ENCODE measurements around the gene MEPCE.
"Not testable (repeated sequence)": the region's sequence is repeated elsewhere in the genome, so short reads cannot be mapped to it uniquely, and the experiment has no call there.

MEPCE gene

DNA sequence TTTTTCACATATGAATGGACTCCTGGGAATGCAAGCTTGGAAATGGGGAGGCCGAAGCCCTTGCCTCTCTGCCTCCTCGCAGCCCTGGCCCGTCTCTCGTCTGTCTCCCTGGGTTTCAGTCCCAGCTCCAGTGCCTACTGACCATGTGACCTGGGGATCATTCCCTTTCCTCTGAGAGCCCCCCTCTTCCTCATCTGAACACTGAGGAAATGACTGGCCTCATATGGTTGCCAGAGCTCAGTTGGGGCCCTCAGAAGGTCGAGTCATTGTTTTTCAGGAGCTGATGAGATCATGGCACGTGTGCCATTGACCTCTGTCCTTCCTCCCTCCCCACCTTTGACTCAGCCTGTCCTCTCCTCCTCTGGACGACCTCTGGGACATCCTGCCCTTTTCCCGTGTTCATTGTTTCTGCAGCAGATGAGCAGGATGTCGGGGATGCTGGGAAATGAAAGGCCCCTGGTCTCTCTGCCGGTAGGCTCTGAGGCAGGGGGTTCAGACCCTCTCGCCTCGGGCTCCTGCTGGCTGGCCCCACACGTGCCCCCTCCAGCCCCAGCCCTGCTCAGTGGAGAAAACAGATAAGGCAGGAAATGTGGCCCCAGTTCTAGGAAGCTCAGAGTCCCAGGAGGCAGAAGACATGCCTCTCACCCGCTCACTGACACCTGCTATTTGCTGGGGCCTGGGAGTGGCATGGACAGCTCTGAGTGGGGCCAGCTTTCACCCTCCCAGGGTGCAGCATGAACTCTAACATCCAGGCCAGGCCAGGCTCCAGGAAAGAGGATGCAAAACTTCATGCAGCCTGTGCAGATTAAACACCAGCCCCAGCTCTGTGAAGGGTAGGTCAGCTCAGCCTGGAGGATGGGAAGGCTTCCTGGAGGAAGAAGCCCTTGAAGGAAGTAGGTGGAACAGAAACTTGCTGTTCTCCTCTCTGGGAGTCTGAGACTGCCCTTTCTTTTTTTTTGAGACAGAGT, 15.0 kb downstream of the MEPCE start:
- Histone ChIP-seq H3K36me3 (ENCODE audit: insufficient read depth, low read length) (no peaks in the 10 kb centered on the region), H2AFZ (ENCODE audit: low read length, unreplicated experiment) (peak overlapping the region; percentile 17), H3K27ac (ENCODE audit: low read depth, low read length) (peak overlapping the region; percentile 71), H3K4me1 (ENCODE audit: control insufficient read depth, insufficient read depth, low read length, unreplicated experiment) (peaks cover 32% of the 10 kb centered on the region), H3K4me3 (ENCODE audit: low read depth, low read length) (no peak overlapping the region), H3K27me3 (ENCODE audit: insufficient read depth, low read length) (no peaks in the 10 kb centered on the region), H3K79me2 (ENCODE audit: control insufficient read depth, insufficient read depth, low read length, unreplicated experiment) (no peaks in the 10 kb centered on the region)

DNA sequence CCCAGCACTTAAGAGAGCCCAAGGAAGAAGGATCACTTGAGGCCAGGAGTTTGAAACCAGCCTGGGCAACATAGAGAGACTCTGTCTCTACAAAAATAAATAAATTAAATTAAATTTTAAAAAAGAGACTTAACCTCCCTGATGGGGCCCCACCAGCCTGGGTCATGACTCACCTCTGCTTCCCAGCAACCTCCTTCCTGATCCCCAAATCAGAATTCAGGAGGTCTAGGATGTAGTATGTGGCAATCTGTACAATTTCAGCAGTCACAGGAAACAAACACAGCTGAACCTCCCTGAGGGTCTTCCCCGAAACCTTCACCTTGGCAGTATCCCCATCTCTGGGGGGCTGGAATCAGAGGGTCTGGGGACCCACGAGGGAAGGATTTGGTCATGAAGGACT, 16.4 kb downstream of the MEPCE start:
- Histone ChIP-seq H3K27ac (ENCODE audit: low read depth, low read length) (peak overlapping the region; percentile 70), H3K79me2 (ENCODE audit: control insufficient read depth, insufficient read depth, low read length, unreplicated experiment) (no peaks in the 10 kb centered on the region), H3K36me3 (ENCODE audit: insufficient read depth, low read length) (no peaks in the 10 kb centered on the region), H3K27me3 (ENCODE audit: insufficient read depth, low read length) (no peaks in the 10 kb centered on the region), H2AFZ (ENCODE audit: low read length, unreplicated experiment) (no peak overlapping the region), H3K4me3 (ENCODE audit: low read depth, low read length) (no peak overlapping the region), H3K4me1 (ENCODE audit: control insufficient read depth, insufficient read depth, low read length, unreplicated experiment) (peaks cover 32% of the 10 kb centered on the region)

DNA sequence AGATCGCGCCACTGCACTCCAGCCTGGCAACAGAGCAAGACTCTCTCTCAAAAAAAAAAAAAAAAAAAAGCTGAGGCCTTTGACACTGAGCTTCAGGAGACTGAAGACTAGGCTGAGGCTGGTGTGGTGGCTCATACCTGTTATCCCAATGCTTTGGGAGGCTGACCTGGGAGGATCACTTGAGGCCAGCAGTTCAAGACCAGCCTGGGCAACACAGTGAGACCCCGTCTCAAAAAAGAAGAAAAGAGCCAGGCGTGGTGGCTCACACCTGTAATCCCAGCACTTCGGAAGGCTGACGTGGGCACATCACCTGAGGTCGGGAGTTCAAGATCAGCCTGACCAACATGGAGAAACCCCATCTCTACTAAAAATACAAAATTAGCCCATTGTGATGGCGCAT, 17.7 kb downstream of the MEPCE start:
- H3K27ac ChIP-seq (ENCODE audit: low read depth, low read length); H3K4me3 ChIP-seq (ENCODE audit: low read depth, low read length); H3K36me3 ChIP-seq (ENCODE audit: insufficient read depth, low read length); H3K27me3 ChIP-seq (ENCODE audit: insufficient read depth, low read length); H3K79me2 ChIP-seq (ENCODE audit: control insufficient read depth, insufficient read depth, low read length, unreplicated experiment); H2AFZ ChIP-seq (ENCODE audit: low read length, unreplicated experiment): not testable (repeated sequence)
- H3K4me1 ChIP-seq (ENCODE audit: control insufficient read depth, insufficient read depth, low read length, unreplicated experiment), result peaks cover 32% of the 10 kb centered on the region

DNA sequence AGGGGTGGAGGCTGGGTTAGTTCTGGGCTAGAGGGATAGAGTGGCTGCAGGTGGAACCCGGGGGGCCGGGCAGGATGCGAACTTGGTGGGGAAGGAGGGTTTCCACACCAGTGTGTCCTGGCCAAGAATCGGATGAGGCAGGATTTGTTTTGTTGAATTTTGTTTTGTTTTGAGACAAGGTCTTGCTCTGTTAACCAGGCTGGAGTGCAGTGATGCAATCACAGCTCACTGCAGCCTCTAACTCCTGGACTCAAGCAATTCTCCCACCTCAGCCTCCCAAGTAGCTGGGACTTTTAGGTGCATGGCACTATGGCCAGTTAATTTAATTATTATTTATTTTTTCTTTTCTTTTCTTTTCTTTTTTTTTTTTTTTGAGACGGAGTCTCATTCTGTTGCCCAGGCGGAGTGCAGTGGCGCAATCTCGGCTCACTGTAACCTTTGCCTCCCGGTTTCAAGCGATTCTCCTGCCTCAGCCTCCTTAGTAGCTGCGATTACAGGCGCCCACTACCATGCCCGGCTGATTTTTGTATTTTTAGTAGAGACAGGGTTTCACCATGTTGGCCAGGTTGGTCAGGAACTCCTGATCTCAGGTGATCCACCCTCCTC, 19.7 kb downstream of the MEPCE start:
- Histone ChIP-seq H3K27me3 (ENCODE audit: insufficient read depth, low read length) (no peaks in the 10 kb centered on the region), H3K27ac (ENCODE audit: low read depth, low read length) (no peak overlapping the region), H3K4me1 (ENCODE audit: control insufficient read depth, insufficient read depth, low read length, unreplicated experiment) (peaks cover 24% of the 10 kb centered on the region), H3K4me3 (ENCODE audit: low read depth, low read length) (no peak overlapping the region), H2AFZ (ENCODE audit: low read length, unreplicated experiment) (no peak overlapping the region), H3K79me2 (ENCODE audit: control insufficient read depth, insufficient read depth, low read length, unreplicated experiment) (no peaks in the 10 kb centered on the region), H3K36me3 (ENCODE audit: insufficient read depth, low read length) (no peaks in the 10 kb centered on the region)

DNA sequence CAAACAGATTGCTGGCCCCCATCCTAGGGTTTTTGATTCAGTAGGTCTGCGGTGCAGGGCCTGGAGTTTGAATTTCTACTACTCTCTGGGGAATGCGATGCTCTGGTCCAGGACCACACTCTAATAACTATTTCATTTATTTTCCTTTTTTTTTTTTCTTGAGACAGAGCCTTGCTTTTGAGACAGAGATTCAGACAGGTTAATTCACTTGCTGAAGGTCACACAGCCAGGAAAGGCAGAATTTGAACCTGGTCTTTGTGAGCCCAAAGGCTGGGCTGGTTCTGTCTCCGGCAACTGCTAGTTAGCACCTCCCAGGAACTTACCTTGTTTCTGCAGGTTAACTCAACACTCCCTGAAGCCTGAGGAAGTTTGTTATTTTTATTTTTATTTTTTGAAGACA, 22.9 kb downstream of the MEPCE start:
- H3K79me2 ChIP-seq (ENCODE audit: control insufficient read depth, insufficient read depth, low read length, unreplicated experiment), result no peaks in the 10 kb centered on the region
- no peaks in the 10 kb centered on the region for H3K27me3 ChIP-seq (ENCODE audit: insufficient read depth, low read length)
- H3K27ac ChIP-seq (ENCODE audit: low read depth, low read length), result no peak overlapping the region
- H2AFZ ChIP-seq (ENCODE audit: low read length, unreplicated experiment), result no peak overlapping the region
- no peak overlapping the region for H3K4me3 ChIP-seq (ENCODE audit: low read depth, low read length)
- H3K4me1 ChIP-seq (ENCODE audit: control insufficient read depth, insufficient read depth, low read length, unreplicated experiment), result peaks cover 2% of the 10 kb centered on the region
- no peaks in the 10 kb centered on the region for H3K36me3 ChIP-seq (ENCODE audit: insufficient read depth, low read length)

DNA sequence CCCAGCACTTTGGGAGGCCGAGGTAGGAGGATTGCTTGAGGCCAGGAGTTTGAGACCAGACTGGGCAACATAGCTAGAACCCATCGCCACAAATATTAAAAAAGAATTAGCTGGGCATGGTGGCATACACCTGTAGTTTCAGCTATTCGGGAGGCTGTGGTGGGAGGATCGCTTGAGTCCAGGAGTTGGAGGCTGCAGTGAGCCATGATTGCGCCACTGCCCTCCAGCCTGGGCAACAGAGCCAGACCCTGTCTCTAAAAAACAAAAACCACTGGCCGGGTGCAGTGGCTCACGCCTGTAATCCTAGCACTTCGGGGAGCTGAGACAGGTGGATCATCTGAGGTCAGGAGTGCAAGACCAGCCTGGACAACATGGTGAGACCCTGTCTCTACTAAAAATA, 24.2 kb downstream of the MEPCE start:
- H3K27ac ChIP-seq (ENCODE audit: low read depth, low read length); H3K36me3 ChIP-seq (ENCODE audit: insufficient read depth, low read length); H3K27me3 ChIP-seq (ENCODE audit: insufficient read depth, low read length); H3K4me3 ChIP-seq (ENCODE audit: low read depth, low read length); H3K79me2 ChIP-seq (ENCODE audit: control insufficient read depth, insufficient read depth, low read length, unreplicated experiment); H3K4me1 ChIP-seq (ENCODE audit: control insufficient read depth, insufficient read depth, low read length, unreplicated experiment); H2AFZ ChIP-seq (ENCODE audit: low read length, unreplicated experiment): not testable (repeated sequence)

DNA sequence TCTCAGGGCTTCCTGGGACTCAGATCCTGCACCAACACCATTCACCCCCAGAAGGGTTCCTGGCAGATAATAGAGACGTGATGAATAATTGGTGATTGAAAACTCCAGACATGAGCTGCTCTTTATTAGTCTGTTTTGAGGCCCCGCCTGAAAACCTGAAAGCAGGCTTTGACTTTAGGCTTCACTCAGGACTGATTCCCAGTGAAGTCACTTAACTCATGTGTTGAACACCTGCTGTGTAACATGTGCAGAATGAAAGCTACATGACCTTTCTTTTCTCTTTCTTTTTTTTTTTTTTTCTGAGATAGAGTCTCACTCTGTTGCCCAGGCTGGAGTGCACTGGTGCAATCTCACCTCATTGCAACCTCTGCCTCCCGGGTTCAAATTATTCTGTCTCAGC, 25.6 kb downstream of the MEPCE start:
- H2AFZ ChIP-seq (ENCODE audit: low read length, unreplicated experiment), result no peak overlapping the region
- H3K4me3 ChIP-seq (ENCODE audit: low read depth, low read length), result no peak overlapping the region
- no peak overlapping the region for H3K27ac ChIP-seq (ENCODE audit: low read depth, low read length)

DNA sequence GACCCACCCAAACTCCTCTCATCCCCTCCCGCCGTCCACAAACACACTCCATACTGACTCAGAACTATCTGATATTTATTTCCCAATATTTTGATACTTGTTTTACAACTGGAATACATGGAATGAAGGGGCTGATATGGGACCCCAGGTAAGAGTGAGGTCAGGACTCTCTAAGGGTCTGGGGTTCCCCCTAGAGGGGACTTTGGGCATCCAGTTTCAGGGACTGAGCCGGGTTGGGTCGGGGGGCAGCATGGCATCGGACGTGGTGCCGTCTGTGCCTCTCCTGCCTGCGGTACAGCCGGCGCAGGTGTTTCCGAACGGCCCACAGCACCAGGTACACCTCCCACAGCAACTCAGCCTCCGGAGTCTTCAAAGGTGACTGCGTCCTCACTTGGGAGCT, 26.9 kb downstream of the MEPCE start:
- no peak overlapping the region for H3K27ac ChIP-seq (ENCODE audit: low read depth, low read length)

More for the DNA sequence above, 25.6 kb downstream of the MEPCE start:
- Histone ChIP-seq H3K4me1 (ENCODE audit: control insufficient read depth, insufficient read depth, low read length, unreplicated experiment) (no peaks in the 10 kb centered on the region), H3K27me3 (ENCODE audit: insufficient read depth, low read length) (no peaks in the 10 kb centered on the region), H3K79me2 (ENCODE audit: control insufficient read depth, insufficient read depth, low read length, unreplicated experiment) (no peaks in the 10 kb centered on the region), H3K36me3 (ENCODE audit: insufficient read depth, low read length) (no peaks in the 10 kb centered on the region)

DNA sequence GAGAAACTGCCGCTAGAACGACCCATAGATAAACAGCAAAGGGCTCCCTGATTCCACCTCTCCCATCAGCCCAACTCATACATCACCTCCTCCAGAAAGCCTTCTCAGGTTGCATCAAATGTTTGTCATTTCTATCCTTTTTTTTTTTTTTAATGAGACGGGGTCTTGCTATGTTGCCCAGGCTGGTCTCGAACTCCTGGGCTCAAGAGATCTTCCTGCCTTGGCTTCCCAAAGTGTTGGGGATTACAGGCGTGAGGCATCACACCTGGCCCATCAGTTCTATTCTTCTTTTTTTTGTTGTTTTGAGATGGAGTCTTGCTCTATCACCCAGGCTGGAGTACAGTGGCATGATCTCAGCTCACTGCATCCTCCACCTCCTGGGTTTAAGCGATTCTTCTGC, 27.4 kb downstream of the MEPCE start:
- Histone ChIP-seq H3K27me3 (ENCODE audit: insufficient read depth, low read length) (no peaks in the 10 kb centered on the region), H3K36me3 (ENCODE audit: insufficient read depth, low read length) (no peaks in the 10 kb centered on the region), H3K4me1 (ENCODE audit: control insufficient read depth, insufficient read depth, low read length, unreplicated experiment) (no peaks in the 10 kb centered on the region), H3K27ac (ENCODE audit: low read depth, low read length) (no peak overlapping the region), H3K79me2 (ENCODE audit: control insufficient read depth, insufficient read depth, low read length, unreplicated experiment) (no peaks in the 10 kb centered on the region), H3K4me3 (ENCODE audit: low read depth, low read length) (no peak overlapping the region), H2AFZ (ENCODE audit: low read length, unreplicated experiment) (no peak overlapping the region)

More for the DNA sequence above, 26.9 kb downstream of the MEPCE start:
- Histone ChIP-seq H3K36me3 (ENCODE audit: insufficient read depth, low read length) (no peaks in the 10 kb centered on the region), H2AFZ (ENCODE audit: low read length, unreplicated experiment) (no peak overlapping the region), H3K79me2 (ENCODE audit: control insufficient read depth, insufficient read depth, low read length, unreplicated experiment) (no peaks in the 10 kb centered on the region), H3K4me3 (ENCODE audit: low read depth, low read length) (no peak overlapping the region), H3K4me1 (ENCODE audit: control insufficient read depth, insufficient read depth, low read length, unreplicated experiment) (no peaks in the 10 kb centered on the region), H3K27me3 (ENCODE audit: insufficient read depth, low read length) (no peaks in the 10 kb centered on the region)

DNA sequence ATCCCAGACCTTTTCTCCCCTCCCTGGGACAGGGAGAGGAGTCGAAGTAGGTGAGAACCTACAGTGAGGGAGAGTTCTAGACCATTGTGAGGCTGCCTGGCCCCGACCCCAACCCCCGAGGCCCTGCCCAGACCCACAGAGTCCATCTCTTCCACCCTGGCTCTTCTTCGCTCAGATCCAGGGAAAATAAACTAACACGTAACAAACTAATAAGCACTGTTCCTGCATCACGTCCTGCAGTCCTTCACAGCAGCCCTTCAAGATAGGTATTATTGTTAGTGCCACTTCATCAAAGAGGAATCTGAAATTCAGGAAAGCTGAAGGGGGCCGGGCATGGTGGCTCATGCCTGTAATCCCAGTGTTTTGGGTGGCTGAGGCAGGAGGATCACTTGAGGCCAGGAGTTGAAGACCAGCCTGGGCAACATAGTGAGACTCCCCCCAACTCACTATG, 34.6 kb downstream of the MEPCE start, which contains the start of gene SPACDR:
SPACDR (minus strand) TSS at position 51 of the 451 bp plus-strand sequence. CDS start 235 bp downstream, outside the sequence.
- H3K27ac ChIP-seq (ENCODE audit: low read depth, low read length), result no peak within 1 kb of the TSS
- no peak within 1 kb of the TSS for H2AFZ ChIP-seq (ENCODE audit: low read length, unreplicated experiment)
- no peaks in the 10 kb centered on the region for H3K79me2 ChIP-seq (ENCODE audit: control insufficient read depth, insufficient read depth, low read length, unreplicated experiment)
- no peaks in the 10 kb centered on the region for H3K36me3 ChIP-seq (ENCODE audit: insufficient read depth, low read length)
- H3K4me1 ChIP-seq (ENCODE audit: control insufficient read depth, insufficient read depth, low read length, unreplicated experiment), result peaks cover 25% of the 10 kb centered on the region
- no peaks in the 10 kb centered on the region for H3K27me3 ChIP-seq (ENCODE audit: insufficient read depth, low read length)
- no peak within 1 kb of the TSS for H3K4me3 ChIP-seq (ENCODE audit: low read depth, low read length)

DNA sequence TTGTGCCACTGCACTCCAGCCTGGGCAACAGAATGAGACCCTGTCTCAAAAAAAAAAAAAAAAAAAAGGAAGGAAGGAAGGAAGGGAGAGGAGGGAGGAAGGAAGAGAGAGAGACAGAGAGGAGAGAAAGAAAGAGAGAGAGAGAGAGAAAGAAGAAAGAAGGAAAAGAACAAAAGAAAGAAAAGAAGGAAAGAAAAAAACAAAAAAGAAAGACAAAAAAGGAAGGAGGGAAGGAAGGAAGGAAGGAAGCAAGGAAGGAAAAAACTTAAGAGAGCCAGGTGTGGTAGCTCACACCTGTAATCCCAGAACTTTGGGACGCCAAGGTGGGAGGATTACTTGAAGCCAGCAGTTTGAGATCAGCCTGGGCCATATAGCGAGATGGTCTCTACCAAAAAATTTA, 35.2 kb downstream of the MEPCE start:
- peaks cover 25% of the 10 kb centered on the region for H3K4me1 ChIP-seq (ENCODE audit: control insufficient read depth, insufficient read depth, low read length, unreplicated experiment)
- H3K27me3 ChIP-seq (ENCODE audit: insufficient read depth, low read length), result no peaks in the 10 kb centered on the region
- H3K27ac ChIP-seq (ENCODE audit: low read depth, low read length), result no peak overlapping the region
- H3K4me3 ChIP-seq (ENCODE audit: low read depth, low read length), result no peak overlapping the region
- no peaks in the 10 kb centered on the region for H3K79me2 ChIP-seq (ENCODE audit: control insufficient read depth, insufficient read depth, low read length, unreplicated experiment)
- no peak overlapping the region for H2AFZ ChIP-seq (ENCODE audit: low read length, unreplicated experiment)
- no peaks in the 10 kb centered on the region; the same call in 1 of the 2 replicates for H3K36me3 ChIP-seq (ENCODE audit: insufficient read depth, low read length)

All from ACC112 (cell line).